K562 (cell line): ENCODE data around the gene BOLL. TPM values are rescaled to one million over a fixed set of nuclear protein-coding genes. Genes with fewer than 3 reads are reported as not detected.
A peak's percentile ranks its signal among the peaks of the same experiment; 100 is the strongest.

Source experiments
- ATF7 ChIP-seq: fragments of 450-650 bp; IDR thresholded peaks from 2 replicates; pipeline ENCODE4 v1.7.1; 2014; ENCODE audit warnings: mild to moderate bottlenecking, moderate library complexity
- MAZ ChIP-seq, 2 experiments: fragments of 450-650 bp in 1 of 2; sonication (generic) in 1 of 2; formaldehyde crosslinking; IDR thresholded peaks in 1 of 2; conservative IDR thresholded peaks in 1 of 2; 2 replicates each; pipeline versions ENCODE4 v1.4.0 to v1.5.0; 2020; ENCODE audit warnings: mild to moderate bottlenecking in 1 of 2, missing genetic modification reagents in 1 of 2
- NCOA6 ChIP-seq: fragments of 450-650 bp; IDR thresholded peaks from 2 replicates; pipeline ENCODE4 v1.6.1; 2017; ENCODE audit warnings: mild to moderate bottlenecking
- SUPT5H ChIP-seq: fragments of 450-650 bp; IDR thresholded peaks from 2 replicates; pipeline ENCODE4 v1.6.1; 2016
- polyA plus RNA-seq, 8 experiments: library from polyadenylated mRNA; depleted of rRNA in 4 of 8; stranded (reverse) in 5 of 8; unstranded in 3 of 8; fragments of >200 nt; fragmentation: Nextera tagmentation in 2 of 8; fragmentation: Illumina TruSeq in 1 of 8; extraction: Ambion mirVana in 2 of 8; extraction: Trizol in 1 of 8; gene quantifications; 2 replicates each; pipeline versions ENCODE4 v1.2.1 to v1.2.3, GENCODE V29; 2011 to 2014; ENCODE audit warnings: inconsistent platforms in 1 of 8, missing spikeins in 1 of 8
- total RNA-seq, 7 experiments: library from RNA; depleted of rRNA in 6 of 7; stranded (reverse); fragments of >200 nt in 6 of 7; fragmentation: Illumina TruSeq in 2 of 7; extraction: Trizol in 2 of 7; gene quantifications; 2 replicates each; pipeline versions ENCODE4 v1.2.1 to v1.2.3, GENCODE V29; 2011 to 2021; ENCODE audit warnings: low replicate concordance in 1 of 7
- TF ChIP-seq, protein P1 (sequence below): fragments of 450-650 bp; IDR thresholded peaks from 2 replicates; pipeline ENCODE4 v1.6.1; 2017; ENCODE audit warnings: antibody characterized with exemption, mild to moderate bottlenecking
- TF ChIP-seq, protein P2 (sequence below), 2 experiments: fragments of 450-650 bp; conservative IDR thresholded peaks; 2 replicates each; pipeline ENCODE4 v1.6.1; 2017; ENCODE audit warnings: mild to moderate bottlenecking in 2 of 2, moderate library complexity in 2 of 2

Gene BOLL
- total and polyA plus RNA-seq, 9 of the 15 experiments (the other 6 are each of a cell fraction or from before 2014, with no cell fraction given): 0.11 to 0.55 (median 0.19) TPM; not detected in 1

DNA sequence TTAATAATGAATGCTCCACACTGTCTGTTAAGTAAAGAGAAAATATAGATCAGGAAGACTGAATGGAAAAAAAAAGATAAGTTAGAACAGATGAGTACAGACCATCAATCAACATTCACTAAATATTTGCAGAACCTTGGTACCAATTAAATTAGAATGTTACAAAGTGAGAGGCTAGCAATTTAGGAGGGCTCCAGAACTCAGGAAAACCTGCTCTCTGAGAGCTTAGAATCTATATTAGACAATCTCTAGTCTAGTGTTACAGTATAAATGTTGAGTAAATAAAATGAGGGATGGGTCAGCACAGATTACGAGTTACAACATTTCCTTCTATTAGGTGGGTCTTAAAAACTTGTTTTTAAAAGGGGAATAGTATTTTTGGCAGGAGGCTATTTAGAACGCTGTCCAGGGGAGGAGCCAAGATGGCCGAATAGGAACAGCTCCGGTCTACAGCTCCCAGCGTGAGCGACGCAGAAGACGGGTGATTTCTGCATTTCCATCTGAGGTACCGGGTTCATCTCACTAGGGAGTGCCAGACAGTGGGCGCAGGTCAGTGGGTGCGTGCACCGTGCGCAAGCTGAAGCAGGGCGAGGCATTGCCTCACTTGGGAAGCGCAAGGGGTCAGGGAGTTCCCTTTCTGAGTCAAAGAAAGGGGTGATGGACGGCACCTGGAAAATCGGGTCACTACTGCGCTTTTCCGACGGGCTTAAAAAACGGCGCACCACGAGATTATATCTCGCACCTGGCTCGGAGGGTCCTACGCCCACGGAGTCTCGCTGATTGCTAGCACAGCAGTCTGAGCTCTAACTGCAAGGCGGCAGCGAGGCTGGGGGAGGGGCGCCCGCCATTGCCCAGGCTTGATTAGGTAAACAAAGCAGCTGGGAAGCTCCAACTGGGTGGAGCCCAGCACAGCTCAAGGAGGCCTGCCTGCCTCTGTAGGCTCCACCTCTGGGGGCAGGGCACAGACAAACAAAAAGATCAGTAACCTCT, 56.3 kb downstream of the BOLL start (continued):
- TF ChIP-seq, protein P1, sequence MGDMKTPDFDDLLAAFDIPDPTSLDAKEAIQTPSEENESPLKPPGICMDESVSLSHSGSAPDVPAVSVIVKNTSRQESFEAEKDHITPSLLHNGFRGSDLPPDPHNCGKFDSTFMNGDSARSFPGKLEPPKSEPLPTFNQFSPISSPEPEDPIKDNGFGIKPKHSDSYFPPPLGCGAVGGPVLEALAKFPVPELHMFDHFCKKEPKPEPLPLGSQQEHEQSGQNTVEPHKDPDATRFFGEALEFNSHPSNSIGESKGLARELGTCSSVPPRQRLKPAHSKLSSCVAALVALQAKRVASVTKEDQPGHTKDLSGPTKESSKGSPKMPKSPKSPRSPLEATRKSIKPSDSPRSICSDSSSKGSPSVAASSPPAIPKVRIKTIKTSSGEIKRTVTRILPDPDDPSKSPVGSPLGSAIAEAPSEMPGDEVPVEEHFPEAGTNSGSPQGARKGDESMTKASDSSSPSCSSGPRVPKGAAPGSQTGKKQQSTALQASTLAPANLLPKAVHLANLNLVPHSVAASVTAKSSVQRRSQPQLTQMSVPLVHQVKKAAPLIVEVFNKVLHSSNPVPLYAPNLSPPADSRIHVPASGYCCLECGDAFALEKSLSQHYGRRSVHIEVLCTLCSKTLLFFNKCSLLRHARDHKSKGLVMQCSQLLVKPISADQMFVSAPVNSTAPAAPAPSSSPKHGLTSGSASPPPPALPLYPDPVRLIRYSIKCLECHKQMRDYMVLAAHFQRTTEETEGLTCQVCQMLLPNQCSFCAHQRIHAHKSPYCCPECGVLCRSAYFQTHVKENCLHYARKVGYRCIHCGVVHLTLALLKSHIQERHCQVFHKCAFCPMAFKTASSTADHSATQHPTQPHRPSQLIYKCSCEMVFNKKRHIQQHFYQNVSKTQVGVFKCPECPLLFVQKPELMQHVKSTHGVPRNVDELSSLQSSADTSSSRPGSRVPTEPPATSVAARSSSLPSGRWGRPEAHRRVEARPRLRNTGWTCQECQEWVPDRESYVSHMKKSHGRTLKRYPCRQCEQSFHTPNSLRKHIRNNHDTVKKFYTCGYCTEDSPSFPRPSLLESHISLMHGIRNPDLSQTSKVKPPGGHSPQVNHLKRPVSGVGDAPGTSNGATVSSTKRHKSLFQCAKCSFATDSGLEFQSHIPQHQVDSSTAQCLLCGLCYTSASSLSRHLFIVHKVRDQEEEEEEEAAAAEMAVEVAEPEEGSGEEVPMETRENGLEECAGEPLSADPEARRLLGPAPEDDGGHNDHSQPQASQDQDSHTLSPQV: 0 out of 2 replicates have a peak, but pooled peaks have one; percentile 22
- TF ChIP-seq, protein P2, sequence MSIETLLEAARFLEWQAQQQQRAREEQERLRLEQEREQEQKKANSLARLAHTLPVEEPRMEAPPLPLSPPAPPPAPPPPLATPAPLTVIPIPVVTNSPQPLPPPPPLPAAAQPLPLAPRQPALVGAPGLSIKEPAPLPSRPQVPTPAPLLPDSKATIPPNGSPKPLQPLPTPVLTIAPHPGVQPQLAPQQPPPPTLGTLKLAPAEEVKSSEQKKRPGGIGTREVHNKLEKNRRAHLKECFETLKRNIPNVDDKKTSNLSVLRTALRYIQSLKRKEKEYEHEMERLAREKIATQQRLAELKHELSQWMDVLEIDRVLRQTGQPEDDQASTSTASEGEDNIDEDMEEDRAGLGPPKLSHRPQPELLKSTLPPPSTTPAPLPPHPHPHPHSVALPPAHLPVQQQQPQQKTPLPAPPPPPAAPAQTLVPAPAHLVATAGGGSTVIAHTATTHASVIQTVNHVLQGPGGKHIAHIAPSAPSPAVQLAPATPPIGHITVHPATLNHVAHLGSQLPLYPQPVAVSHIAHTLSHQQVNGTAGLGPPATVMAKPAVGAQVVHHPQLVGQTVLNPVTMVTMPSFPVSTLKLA (conservative IDR thresholded peaks at IDR 0.05): peak in 1 of 2 experiments; percentile 33; a peak in 1 of 4 replicates
- peak; percentile 38; the same call in 1 of the 2 replicates for TF ChIP-seq NCOA6
- 0 out of 4 replicates have a peak, but pooled peaks of 1 of the 2 experiments have one; percentile 26 for TF ChIP-seq MAZ (CRISPR knock-in tag; conservative IDR thresholded peaks at IDR 0.05 in 1 of 2, IDR thresholded peaks at IDR 0.05 in 1 of 2)
- 0 out of 2 replicates have a peak, but pooled peaks have one; percentile 19 for TF ChIP-seq ATF7
- TF ChIP-seq SUPT5H: peak; percentile 62; the same call in 1 of the 2 replicates
- TF ChIP-seq, all 486 proteins: peak for 27; not testable (repeated sequence) for 459
